Upper lobe of right lung (tissue), 1 donor: ENCODE results near the gene GPR158. TPM values are rescaled to one million over a fixed set of nuclear protein-coding genes. Genes with fewer than 3 reads are reported as not detected.

Experiments used
- ATAC-seq: fragments of 200-7000 bp; cut with Tn5 transposase; one replicate; pipeline ENCODE4 v1.9.1; 2020; ENCODE audit warnings: mild to moderate bottlenecking, moderate library complexity
- DNase-seq: peaks from one replicate; pipeline ENCODE4 v3.0.0-alpha.2; 2020
- H3K27ac ChIP-seq: fragments of 200-600 bp; one replicate; pipeline ENCODE4 v1.8.0; 2022
- H3K27me3 ChIP-seq: fragments of 200-600 bp; one replicate; pipeline ENCODE4 v1.8.0; 2022; ENCODE audit warnings: mild to moderate bottlenecking
- H3K36me3 ChIP-seq: fragments of 200-600 bp; one replicate; pipeline ENCODE4 v1.8.0; 2022
- H3K4me1 ChIP-seq: fragments of 200-600 bp; one replicate; pipeline ENCODE4 v1.8.0; 2022
- H3K4me3 ChIP-seq: fragments of 200-600 bp; one replicate; pipeline ENCODE4 v1.8.0; 2022; ENCODE audit warnings: mild to moderate bottlenecking
- H3K9me3 ChIP-seq: fragments of 200-600 bp; one replicate; pipeline ENCODE4 v1.8.0; 2022
- intact Hi-C: fragments of 100-400 bp; cut with DNase I; formaldehyde crosslinking; loops from one replicate; pipeline ENCODE4 v1.11.0; 2022
- total RNA-seq: library from RNA; stranded (reverse); fragmentation: NEBNext Ultra II Directional; extraction: Animal tissue kit (Norgen Biotek cat#: 25700); gene quantifications from one replicate; pipeline ENCODE4 v1.2.1, GENCODE V29; 2021
- TF ChIP-seq, protein P1 (sequence below): fragments of 200-600 bp; IDR thresholded peaks from one replicate; pipeline ENCODE4 v1.8.0; 2022; ENCODE audit warnings: antibody characterized with exemption
- donor health status: DM: no; HTN: yes; CAD: no; lungs with severe emphysema.

Gene GPR158
- total RNA-seq, 1 donor from 2014 or later = not detected

DNA sequence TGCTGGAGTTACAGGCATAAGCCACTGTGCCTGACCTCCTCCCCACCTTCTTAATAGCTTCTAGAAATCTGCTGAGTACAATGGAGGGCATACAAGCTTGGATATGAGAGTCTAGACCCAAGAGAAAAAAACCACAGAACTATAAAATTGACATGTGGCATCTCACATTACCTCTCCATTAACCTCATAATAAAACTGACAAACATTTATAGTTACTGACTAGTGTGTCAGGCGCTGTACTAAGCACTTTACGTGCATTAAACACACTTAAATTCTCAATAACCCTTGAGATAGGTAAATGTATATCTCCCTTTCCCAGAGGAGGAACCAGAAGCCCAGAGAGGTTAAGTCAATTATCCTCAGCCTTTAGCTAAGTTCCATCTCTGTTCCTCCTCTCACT is 458.7 kb downstream of the GPR158 start:
- no peaks in the 10 kb centered on the region for H3K4me1 ChIP-seq
- no peaks in the 10 kb centered on the region for H3K27me3 ChIP-seq
- TF ChIP-seq, protein P1, sequence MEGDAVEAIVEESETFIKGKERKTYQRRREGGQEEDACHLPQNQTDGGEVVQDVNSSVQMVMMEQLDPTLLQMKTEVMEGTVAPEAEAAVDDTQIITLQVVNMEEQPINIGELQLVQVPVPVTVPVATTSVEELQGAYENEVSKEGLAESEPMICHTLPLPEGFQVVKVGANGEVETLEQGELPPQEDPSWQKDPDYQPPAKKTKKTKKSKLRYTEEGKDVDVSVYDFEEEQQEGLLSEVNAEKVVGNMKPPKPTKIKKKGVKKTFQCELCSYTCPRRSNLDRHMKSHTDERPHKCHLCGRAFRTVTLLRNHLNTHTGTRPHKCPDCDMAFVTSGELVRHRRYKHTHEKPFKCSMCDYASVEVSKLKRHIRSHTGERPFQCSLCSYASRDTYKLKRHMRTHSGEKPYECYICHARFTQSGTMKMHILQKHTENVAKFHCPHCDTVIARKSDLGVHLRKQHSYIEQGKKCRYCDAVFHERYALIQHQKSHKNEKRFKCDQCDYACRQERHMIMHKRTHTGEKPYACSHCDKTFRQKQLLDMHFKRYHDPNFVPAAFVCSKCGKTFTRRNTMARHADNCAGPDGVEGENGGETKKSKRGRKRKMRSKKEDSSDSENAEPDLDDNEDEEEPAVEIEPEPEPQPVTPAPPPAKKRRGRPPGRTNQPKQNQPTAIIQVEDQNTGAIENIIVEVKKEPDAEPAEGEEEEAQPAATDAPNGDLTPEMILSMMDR = no peak
- DNase-seq (no peak), ATAC-seq (no peak)
- H3K27ac ChIP-seq = no peak overlapping the region
- intact Hi-C loops = no loop called here
- H3K36me3 ChIP-seq = no peaks in the 10 kb centered on the region
- no peak overlapping the region for H3K4me3 ChIP-seq
- no peaks in the 10 kb centered on the region for H3K9me3 ChIP-seq

DNA sequence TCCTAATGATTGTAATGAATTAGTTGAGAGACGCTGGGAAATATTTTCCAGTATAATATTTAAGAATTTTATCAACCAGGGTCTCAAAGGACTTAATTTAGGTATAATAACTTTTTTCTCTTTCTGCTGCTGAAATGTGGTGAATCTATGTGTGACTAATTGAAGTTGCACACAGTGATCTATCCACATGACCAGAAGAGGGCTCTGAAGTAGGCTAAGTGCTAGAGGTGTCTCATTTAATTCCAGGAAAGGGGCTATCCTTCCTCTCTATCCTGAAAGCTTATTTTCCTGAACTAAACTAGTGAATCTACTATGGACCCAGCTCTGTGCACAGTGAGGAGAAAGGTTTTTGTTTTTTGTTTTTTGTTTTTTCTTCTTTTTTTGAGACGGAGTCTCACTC is 464.8 kb downstream of the GPR158 start:
- no peaks in the 10 kb centered on the region for H3K4me1 ChIP-seq
- intact Hi-C loops = no loop called here

DNA sequence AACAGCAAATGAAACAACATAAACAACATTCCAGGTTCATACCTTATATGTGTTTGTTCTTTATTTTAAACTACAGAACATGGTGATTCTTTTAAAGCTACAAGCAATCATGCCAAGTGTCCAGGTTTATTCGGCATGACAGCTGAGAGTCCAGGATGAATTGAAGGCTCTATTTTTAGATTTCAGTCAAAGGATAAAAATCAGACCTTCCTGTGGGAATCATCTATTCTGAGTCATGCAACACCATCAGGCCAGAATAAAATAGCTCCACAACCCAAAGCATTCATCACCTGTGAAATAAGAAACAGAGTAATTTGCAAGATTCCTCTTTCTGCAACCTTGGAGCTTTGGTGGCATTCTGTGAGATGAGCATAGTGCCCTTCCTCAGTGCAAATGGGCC is 466.8 kb downstream of the GPR158 start:
- Histone ChIP-seq H3K27ac (no peak overlapping the region), H3K27me3 (no peaks in the 10 kb centered on the region), H3K4me1 (no peaks in the 10 kb centered on the region), H3K36me3 (no peaks in the 10 kb centered on the region), H3K4me3 (no peak overlapping the region), H3K9me3 (no peaks in the 10 kb centered on the region)
- TF ChIP-seq, protein P1 = no peak
- intact Hi-C loops = no loop called here
- ATAC-seq (no peak), DNase-seq (no peak)

More for the DNA sequence above, 464.8 kb downstream of the GPR158 start:
- H3K27me3 ChIP-seq = no peaks in the 10 kb centered on the region
- H3K36me3 ChIP-seq = no peaks in the 10 kb centered on the region
- DNase-seq (no peak), ATAC-seq (no peak)
- no peak overlapping the region for H3K27ac ChIP-seq
- TF ChIP-seq, protein P1 = no peak
- H3K9me3 ChIP-seq = no peaks in the 10 kb centered on the region
- H3K4me3 ChIP-seq = no peak overlapping the region

DNA sequence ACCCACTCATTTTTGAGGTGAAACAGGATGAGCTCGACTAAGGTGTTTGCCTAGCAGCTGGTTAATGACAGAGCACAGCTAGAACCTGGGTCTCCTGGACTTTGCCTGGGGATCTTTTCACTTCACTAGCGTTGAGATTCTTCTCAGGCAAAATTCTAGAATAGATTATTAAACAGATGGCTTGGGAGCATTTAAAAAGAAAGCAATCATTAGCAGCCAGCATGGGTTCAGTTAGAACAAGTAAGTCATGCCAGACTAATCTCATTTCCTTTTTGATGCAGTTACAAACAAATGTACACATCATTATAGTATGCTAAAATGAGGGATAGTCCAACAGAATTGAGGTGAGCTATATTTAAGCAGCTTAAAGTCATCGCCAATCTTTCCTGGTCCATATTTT is 467.9 kb downstream of the GPR158 start:
- H3K4me3 ChIP-seq = no peak overlapping the region
- TF ChIP-seq, protein P1 = no peak
- H3K27me3 ChIP-seq = no peaks in the 10 kb centered on the region
- H3K36me3 ChIP-seq = no peaks in the 10 kb centered on the region
- DNase-seq (no peak), ATAC-seq (no peak)
- intact Hi-C loops = no loop called here
- H3K9me3 ChIP-seq = no peaks in the 10 kb centered on the region
- H3K4me1 ChIP-seq = no peaks in the 10 kb centered on the region
- H3K27ac ChIP-seq = no peak overlapping the region

DNA sequence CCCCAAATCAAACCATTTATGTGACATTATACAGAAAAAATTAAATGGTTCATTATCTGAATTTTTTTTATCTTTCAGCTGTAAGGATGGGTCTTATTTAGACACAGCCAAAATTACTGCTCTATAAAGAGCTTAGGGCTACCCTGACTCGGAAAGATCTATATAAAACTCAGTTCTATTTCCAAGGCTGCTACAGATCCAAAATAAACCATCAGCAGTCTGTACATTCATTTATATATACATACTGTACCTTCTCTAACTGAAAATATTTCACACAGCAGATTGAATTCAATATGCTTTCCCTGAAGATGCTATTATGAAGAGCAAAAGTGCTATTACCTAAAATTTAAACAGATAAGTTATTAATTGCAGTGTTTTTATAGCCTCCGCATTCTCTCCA is 471.6 kb downstream of the GPR158 start:
- Histone ChIP-seq H3K27ac (no peak overlapping the region), H3K4me3 (no peak overlapping the region), H3K4me1 (no peaks in the 10 kb centered on the region), H3K9me3 (no peaks in the 10 kb centered on the region), H3K27me3 (no peaks in the 10 kb centered on the region), H3K36me3 (no peaks in the 10 kb centered on the region)
- TF ChIP-seq, protein P1 = no peak
- ATAC-seq (no peak), DNase-seq (no peak)
- intact Hi-C loops = no loop called here

DNA sequence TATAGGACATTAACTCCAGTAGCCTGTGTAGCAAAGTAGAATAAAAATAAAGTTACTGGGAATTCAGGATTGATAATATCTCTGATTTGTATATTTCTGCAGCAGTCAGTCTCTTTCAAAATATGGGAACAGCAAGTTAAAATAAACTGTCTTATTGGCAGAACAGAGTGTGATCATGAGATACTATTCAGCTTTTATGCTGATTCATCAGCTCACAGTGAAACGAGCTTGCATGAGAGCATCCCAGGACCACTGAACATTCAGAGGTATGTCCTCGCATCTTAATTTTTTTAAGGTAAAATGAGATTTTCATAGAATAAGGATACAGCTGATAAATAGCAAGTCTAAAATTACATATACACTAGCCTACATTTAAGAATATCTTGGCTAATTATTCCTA is 476.7 kb downstream of the GPR158 start:
- no peaks in the 10 kb centered on the region for H3K4me1 ChIP-seq
- no peaks in the 10 kb centered on the region for H3K27me3 ChIP-seq
- TF ChIP-seq, protein P1 = no peak
- DNase-seq (no peak), ATAC-seq (no peak)
- no peak overlapping the region for H3K4me3 ChIP-seq
- H3K36me3 ChIP-seq = no peaks in the 10 kb centered on the region
- no peak overlapping the region for H3K27ac ChIP-seq
- intact Hi-C loops = no loop called here
- H3K9me3 ChIP-seq = no peaks in the 10 kb centered on the region
